ENCODE measurements around the gene REXO5.
"Not testable (repeated sequence)": the region's sequence is repeated elsewhere in the genome, so short reads cannot be mapped to it uniquely, and the experiment has no call there.

REXO5 gene

DNA sequence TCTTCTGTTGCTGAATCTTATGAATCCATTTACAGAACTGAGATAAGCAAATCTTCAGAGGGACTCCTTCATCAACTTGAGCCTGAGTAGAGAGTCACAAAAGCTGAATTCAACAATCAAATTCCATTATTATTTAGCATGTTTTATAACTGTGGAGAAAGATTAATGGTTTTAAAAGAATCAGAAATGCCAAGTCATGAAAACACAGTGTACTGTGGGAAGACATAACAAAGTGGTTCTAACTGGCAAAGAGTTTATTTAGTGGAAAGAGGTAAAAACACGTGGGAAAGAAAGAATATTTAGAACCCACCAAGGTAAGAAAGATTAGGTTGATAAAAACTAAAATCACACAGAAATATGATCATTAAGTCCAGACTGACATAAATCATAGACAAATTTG, 5.0 kb upstream of the REXO5 start:
- DNase-seq: no peak

DNA sequence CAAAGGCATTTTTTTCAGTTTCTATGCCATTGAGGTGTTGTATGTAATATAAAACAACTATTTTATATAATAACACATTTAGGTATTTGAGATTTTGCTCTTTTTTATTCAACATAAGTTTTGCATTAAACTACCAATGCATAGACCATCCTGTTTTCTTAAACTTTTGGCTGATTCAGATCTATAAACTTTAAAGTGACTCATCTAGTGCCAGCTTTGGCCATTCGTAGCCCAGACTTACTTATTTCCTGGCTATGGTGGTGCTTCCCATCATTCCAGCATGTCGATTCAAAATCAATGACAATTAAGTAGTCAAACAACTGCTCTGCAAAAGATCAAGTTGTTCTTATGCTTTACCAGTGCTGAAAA, 3.2 kb upstream of the REXO5 start:
- no peak for DNase-seq

GRCh38 chr16:20803561-20804214, 2.6 kb upstream of the REXO5 start:
- no peak for DNase-seq

DNA sequence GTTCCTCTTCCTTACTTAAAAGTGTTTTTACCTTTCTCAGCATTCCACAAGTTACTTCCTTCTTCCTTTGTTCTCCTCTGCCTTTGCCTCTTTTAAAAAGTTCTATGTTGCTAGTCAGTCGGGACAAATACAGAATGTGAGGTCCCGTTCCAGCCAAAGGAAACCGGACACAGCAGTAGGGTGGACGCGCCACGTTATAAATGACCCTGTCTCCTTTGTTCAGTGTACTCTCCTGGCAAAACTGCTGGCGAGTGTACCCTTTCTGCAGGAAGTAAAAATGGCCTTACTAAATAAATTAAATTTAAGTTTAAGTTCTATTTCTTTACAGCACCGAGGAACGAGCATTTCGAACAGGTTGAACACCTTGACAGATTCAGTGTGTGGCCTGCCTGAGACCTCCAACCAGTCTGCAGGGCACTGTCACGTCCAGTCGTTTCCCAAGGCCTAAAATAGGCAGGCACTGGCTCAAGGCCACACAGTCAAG, 601 bp upstream of the REXO5 start:
- not testable (repeated sequence) for DNase-seq

DNA sequence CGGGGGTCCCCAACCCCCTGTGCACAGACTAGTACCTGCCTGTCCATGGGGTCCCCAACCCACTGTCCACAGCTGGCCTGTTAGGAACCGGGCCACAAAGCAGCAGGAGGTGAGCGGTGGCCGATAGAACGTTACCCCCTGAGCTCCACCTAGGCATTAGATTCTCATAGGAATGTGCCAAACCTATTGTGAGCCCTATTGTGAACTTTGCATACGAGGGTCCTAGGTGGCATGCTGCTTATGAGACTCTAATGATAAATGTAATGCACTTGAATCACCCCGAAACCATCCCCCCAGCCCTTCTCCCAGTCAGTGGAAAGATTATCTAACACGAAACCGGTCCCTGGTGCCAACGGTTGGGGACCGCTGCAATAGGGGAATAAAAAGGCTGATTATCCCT, 1.5 kb downstream of the REXO5 start:
- no peak for DNase-seq

DNA sequence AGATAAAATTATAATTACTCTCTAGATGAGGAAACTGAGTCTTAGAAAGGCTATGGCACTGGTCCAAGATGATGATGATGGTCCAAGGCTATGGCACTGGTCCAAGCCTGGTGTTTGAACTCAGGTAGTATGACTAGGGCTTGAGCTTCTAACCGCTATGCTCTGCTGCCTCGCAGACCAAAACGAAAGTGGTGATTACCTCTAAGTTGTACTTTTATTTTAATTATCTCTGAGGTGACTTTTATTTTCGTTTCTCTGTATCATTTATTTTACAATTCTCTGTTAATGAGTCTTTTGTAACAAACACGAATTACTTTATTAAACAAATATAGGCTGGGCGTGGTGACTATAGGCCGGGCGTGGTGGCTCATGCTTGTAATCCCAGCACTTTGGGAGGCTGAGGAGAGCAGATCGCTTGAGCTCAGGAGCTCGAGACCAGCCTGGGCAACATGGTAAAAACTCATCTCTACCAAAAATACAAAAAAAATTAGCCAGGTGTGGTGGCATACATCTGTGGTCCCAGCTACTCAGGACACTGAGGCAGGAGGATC, 5.6 kb downstream of the REXO5 start:
- no peak for DNase-seq

- DNase-seq: no peak
Observed at GRCh38 chr16:20812510-20812909, 6.2 kb downstream of the REXO5 start.

GRCh38 chr16:20814784-20815183, 8.5 kb downstream of the REXO5 start:
- DNase-seq: no peak

DNA sequence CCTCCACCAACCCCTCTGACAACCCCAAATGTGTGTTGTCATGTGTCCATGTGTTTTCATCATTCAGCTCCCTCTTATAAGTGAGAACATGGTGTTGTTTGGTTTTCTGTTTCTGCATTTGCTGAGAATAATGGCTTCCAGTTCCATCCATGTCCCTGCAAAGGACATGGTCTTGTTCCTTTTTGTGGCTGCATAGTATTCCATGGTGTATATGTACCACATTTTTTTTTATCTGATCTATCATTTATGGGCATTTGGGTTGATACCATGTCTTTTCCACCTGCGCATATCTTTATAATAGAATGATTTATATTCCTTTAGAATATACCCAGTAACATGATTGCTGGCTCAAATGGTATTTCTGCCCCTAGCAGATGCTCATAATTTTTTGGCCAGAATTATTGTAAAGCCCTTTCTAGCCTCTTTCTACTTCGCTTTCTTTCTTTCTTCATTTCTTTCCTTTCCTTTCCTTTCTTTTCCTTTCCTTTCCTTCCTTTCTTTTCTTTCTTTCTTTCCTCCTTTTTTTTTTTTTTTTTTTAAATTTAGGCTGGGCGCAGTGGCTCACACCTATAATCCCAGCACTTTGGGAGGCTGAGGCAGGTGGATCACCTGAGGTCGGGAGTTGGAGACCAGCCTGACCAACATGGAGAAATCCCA, 12.7 kb downstream of the REXO5 start:
- DNase-seq: no peak

DNA sequence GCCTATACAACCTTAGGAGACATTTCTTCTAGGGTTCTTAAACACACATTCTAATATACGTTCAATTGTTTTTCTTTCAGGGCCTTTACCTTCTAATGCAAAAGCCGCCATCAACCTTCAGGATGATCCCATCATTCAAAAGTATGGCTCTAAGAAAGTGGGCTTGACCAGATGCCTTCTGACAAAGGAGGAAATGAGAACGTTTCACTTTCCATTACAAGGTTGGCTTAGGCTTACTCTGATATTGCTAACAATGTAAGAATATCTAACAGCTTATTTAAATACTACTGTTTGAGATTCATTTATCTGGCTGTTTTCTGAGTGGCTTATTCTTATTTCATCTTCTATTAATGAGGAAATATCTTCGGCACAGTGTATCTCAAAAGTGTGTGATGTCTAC, 15.4 kb downstream of the REXO5 start:
- no peak for DNase-seq

- no peak for DNase-seq
Observed at GRCh38 chr16:20822521-20823325, 16.4 kb downstream of the REXO5 start.

- no peak for DNase-seq
Observed at GRCh38 chr16:20826039-20826566, 19.8 kb downstream of the REXO5 start.

DNA sequence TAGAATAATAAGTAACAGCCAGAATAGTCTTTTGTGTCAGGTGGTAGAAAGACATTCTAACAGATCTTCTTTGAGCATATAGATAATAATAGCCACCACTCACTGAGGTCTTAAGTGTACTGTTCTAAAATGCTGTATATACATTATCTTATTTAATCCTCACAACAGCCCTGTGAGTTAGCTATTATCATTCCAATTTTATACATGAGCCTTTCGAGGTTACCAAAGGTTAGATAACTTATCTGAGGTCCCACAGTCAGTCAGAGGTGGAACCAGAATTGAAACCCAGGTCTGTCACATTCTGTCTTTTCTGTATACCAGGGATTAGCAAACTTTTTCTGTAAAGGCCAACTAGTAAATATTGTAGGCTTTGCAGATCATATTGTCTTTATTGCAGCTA, 23.2 kb downstream of the REXO5 start:
- DNase-seq: no peak

GRCh38 chr16:20830372-20830771, 24.0 kb downstream of the REXO5 start:
- DNase-seq: no peak

DNA sequence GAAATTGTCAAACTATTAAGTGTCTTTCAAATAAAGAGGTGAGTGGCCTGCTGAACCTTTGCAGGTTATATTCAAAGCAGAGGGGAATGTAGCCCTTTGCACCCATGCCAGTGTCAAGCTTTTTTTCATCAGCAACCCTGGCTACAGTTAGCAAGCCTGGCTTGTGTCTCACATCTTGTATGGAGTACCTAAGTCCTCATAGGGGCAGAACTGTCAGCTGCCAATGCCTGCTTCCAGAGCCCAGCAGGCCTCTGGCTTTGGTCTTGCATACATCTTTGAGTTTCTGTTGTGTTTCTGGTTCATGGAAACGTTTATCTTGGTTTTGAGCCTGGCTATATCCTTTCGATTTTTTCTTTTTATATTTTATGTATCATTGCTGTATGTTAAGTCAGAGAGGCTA, 26.8 kb downstream of the REXO5 start:
- no peak for DNase-seq

GRCh38 chr16:20838240-20838639, 31.9 kb downstream of the REXO5 start:
- DNase-seq: no peak

- DNase-seq: no peak
Observed at GRCh38 chr16:20839504-20839903, 33.2 kb downstream of the REXO5 start.

DNA sequence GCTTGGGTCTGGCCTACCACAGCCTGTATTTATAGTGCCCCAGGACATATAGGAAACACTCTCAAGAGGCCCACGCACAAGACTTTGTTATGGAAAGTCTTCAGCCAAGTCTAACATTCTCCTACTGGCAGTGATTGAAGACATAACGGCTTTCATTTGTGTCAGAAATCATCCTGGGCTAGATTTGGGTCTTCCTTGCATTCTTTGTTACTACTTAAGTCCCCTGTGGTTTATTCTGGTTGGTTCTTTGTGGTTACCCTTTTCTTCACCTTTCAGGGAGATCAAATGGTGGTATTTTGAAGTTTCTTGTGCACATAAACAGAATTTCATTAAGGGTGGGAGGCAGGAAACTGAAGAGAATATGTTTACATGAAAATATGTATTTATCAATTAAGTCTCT, 37.7 kb downstream of the REXO5 start:
- DNase-seq: no peak

GRCh38 chr16:20844588-20844987, 38.3 kb downstream of the REXO5 start:
- DNase-seq: no peak

- no peak for DNase-seq
Observed at GRCh38 chr16:20846030-20846429, 39.7 kb downstream of the REXO5 start.

GRCh38 chr16:20846551-20846950, 40.2 kb downstream of the REXO5 start:
- no peak for DNase-seq

- DNase-seq: no peak
Observed at GRCh38 chr16:20847550-20847949, 41.2 kb downstream of the REXO5 start.

GRCh38 chr16:20849589-20850390, 43.5 kb downstream of the REXO5 start:
- DNase-seq: peak; percentile 33
